ENCODE measurements around the gene COL6A3.

Gene COL6A3

DNA sequence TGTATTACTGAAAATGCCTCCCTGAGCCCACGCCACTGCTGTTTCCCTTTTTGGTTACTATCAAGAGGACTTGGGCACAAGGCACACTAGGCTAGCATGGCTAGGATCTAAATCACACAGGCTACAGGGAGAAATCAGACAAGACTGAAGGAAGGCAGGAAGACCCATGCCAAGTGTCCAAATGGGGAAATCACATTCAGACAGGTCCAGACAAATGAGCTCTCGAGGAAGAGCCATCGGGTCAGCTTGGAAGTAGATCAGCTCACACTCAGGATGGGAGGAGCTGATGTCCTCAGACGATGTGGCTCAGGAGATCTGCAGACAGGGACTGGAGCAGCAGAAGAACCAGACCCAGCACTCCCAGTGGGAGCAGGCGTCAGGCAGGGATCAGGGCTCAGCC is 113.2 kb downstream of the COL6A3 start:
- no peak overlapping the region for H3K27ac ChIP-seq
- TF ChIP-seq, protein P1, sequence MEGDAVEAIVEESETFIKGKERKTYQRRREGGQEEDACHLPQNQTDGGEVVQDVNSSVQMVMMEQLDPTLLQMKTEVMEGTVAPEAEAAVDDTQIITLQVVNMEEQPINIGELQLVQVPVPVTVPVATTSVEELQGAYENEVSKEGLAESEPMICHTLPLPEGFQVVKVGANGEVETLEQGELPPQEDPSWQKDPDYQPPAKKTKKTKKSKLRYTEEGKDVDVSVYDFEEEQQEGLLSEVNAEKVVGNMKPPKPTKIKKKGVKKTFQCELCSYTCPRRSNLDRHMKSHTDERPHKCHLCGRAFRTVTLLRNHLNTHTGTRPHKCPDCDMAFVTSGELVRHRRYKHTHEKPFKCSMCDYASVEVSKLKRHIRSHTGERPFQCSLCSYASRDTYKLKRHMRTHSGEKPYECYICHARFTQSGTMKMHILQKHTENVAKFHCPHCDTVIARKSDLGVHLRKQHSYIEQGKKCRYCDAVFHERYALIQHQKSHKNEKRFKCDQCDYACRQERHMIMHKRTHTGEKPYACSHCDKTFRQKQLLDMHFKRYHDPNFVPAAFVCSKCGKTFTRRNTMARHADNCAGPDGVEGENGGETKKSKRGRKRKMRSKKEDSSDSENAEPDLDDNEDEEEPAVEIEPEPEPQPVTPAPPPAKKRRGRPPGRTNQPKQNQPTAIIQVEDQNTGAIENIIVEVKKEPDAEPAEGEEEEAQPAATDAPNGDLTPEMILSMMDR (conservative IDR thresholded peaks at IDR 0.05), result no peak
- TF ChIP-seq ZFX (IDR thresholded peaks at IDR 0.05), result no peak

DNA sequence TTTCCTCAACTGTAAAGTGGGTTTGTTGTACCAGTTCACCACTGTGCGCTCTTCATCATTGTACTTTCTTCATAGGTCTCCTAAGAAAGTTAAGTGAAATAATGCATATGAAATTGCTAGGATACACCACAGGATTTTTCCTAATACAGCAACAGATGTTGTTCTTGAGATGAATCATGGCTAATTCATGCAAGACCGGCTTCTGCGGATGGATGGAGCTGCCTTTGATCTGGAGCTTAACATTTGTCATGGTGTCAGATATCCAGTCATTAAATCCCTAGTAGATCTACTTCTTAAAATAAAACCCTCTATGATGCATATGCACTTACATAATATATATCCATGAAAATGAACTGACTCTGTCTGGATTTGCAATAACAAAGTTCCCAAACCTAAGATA is 114.1 kb downstream of the COL6A3 start:
- no peak overlapping the region for H3K27ac ChIP-seq
- TF ChIP-seq, protein P1 (conservative IDR thresholded peaks at IDR 0.05), result no peak
- no peak for TF ChIP-seq ZFX (IDR thresholded peaks at IDR 0.05)

DNA sequence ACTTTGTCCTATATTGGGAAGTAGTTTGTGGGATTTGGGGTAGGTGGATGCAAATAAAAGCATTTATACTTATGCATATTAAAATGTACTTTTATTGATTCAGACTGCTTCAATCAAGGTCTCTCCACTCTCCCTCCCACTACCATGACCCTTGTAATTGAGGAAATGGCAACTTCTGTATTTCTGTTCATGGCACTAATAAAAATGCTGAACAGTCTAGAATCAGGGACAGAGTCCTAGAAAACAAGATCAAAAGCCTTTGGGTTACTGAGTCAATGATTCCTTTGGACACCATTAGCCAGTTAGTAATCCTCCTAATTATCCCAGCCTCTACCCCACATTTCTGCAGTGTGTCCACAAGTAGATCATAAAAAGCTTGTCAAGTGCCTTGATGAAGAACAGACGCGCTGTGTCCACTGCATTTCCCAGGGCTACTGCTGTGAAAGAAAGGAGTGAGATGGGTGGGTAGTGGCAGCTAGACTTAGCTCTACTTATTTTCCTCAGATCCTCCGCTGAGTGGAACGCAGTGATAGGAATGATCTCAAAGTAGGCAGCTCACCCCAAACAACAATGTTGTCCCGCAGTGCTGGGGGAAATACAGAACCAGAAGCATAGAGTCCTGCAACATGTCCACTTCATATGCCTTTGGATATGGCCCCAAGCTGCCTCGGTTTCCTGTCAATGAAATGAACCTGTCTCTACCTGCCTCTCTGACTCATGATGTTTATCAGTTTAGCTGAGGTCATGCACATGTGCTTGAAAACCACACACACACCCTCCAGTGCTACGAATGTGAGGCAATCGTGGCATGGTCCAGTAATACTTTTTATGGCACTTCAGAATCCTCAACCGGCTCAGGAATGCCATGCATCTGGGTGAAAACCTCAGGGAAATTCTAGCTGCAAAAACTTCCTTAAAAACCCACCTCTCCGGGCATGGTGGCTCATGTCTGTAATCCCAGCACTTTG is 115.5 kb downstream of the COL6A3 start:
- no peak for TF ChIP-seq ZFX (IDR thresholded peaks at IDR 0.05)
- TF ChIP-seq, protein P1 (conservative IDR thresholded peaks at IDR 0.05), result no peak

GRCh38 chr2:237297421-237298150 is 116.4 kb downstream of the COL6A3 start:
- no peak for TF ChIP-seq ZFX (IDR thresholded peaks at IDR 0.05)
- TF ChIP-seq, protein P1 (conservative IDR thresholded peaks at IDR 0.05), result no peak
- H3K27ac ChIP-seq, result no peak overlapping the region

More for the DNA sequence above, 115.5 kb downstream of the COL6A3 start:
- H3K27ac ChIP-seq, result no peak overlapping the region

DNA sequence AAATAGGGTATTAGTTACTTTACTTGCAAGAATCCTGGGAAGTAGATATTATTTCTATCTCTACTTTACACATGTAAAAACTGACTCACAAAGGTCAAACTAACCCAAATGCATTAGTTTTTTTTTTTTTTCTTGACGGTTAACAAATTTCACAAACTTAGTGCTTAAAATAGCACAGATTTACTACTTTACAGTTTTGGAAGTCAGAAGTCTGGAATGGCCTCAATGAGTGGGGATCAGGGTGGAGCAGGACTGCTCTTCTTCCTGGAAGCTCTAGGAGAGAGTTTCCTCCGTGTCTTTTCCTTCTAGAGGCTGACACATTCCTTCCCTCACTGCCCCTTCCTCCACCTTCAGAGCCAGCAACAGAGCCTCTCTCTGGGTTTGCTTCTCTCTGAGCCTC is 117.2 kb downstream of the COL6A3 start:
- no peak overlapping the region for H3K27ac ChIP-seq
- no peak for TF ChIP-seq ZFX (IDR thresholded peaks at IDR 0.05)
- TF ChIP-seq, protein P1 (conservative IDR thresholded peaks at IDR 0.05), result no peak

DNA sequence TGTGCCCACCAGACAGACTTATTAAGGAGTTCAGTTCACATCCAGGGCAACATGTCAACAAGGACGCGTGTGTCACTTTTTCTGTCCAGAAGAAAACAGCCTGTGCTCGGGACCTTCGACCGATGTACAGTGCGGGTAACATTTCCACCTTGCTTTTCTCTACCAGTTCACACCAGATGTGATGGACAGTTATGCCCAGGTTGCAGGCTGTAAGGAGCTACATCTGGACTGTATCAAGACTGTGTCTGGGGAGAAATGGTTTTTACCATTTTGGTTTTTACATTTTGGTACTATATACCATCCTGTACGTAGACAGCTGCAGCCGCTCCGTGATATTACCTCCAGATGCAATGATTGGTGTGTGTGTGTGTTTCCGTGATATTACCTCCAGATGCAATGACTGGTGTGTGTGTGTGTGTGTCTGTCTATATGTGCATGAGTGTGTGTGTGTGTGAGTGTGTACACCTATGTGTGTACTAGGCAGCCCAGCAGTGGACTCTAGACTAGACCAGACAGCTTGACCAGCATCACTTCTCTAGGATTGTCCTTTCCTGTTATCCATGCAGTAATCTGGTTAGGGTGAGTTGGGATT is 118.0 kb downstream of the COL6A3 start:
- no peak overlapping the region for H3K27ac ChIP-seq
- TF ChIP-seq, protein P1 (conservative IDR thresholded peaks at IDR 0.05), result no peak
- TF ChIP-seq ZFX (IDR thresholded peaks at IDR 0.05), result no peak
